Psoas muscle (tissue), 8 donors: ENCODE measurements around the gene PGPEP1. TPM values are rescaled to one million over a fixed set of nuclear protein-coding genes. Genes with fewer than 3 reads are reported as not detected.
"Not testable (repeated sequence)": the region's sequence is repeated elsewhere in the genome, so short reads cannot be mapped to it uniquely, and the experiment has no call there.

Experiments
- ATAC-seq, 4 donors: fragments of 200-7000 bp; cut with Tn5 transposase; one replicate each; pipeline ENCODE4 v1.9.1; 2020; ENCODE audit warnings: moderate library complexity in 3 of 4, mild to moderate bottlenecking in 2 of 4
- DNase-seq, 2 donors: peaks; one replicate each; pipeline ENCODE4 v3.0.0-alpha.2; 2020
- H3K27ac ChIP-seq: fragments of 200-600 bp; one replicate; pipeline ENCODE4 v1.8.0; 2022
- H3K27me3 ChIP-seq, 3 donors: fragments of 200-600 bp in 1 of 3; one replicate each; pipeline versions ENCODE4 v1.6.1 to v1.8.0; 2013 to 2022; ENCODE audit warnings: low read length in 2 of 3, mild to moderate bottlenecking in 2 of 3, moderate library complexity in 1 of 3; ENCODE audit not compliant: insufficient read depth in 3 of 3
- H3K36me3 ChIP-seq, 2 donors: fragments of 200-600 bp in 1 of 2; one replicate each; pipeline versions ENCODE4 v1.6.1 to v1.8.0; 2013 to 2022; ENCODE audit warnings: low read depth in 1 of 2, mild to moderate bottlenecking in 1 of 2, moderate library complexity in 1 of 2; ENCODE audit not compliant: insufficient read depth in 1 of 2
- H3K4me1 ChIP-seq: fragments of 200-600 bp; one replicate; pipeline ENCODE4 v1.8.0; 2022
- H3K4me3 ChIP-seq: fragments of 200-600 bp; one replicate; pipeline ENCODE4 v1.8.0; 2022; ENCODE audit warnings: mild to moderate bottlenecking
- H3K9me3 ChIP-seq: fragments of 200-600 bp; one replicate; pipeline ENCODE4 v1.8.0; 2022
- CTCF ChIP-seq: fragments of 200-600 bp; IDR thresholded peaks from one replicate; pipeline ENCODE4 v1.8.0; 2022; ENCODE audit warnings: antibody characterized with exemption
- WGBS, 3 donors: extraction: QIAGEN DNeasy Blood & Tissue Kit; methylation state at CpG; one replicate each; pipeline versions ENCODE4 v1.1.6 to v1.1.7; 2013; 5-methylcytosine and 5-hydroxymethylcytosine counted together
- intact Hi-C, 2 donors: fragments of 100-400 bp; cut with DNase I; formaldehyde crosslinking; loops; one replicate each; pipeline versions ENCODE4 v1.11.0 to v1.14.2; 2022
- polyA plus RNA-seq, 3 donors: library from polyadenylated mRNA; stranded (reverse); fragments of 200-250 nt; gene quantifications; one replicate each; pipeline ENCODE4 v1.2.3, GENCODE V29; 2013
- total RNA-seq, 4 donors: library from RNA; stranded (reverse); fragmentation: NEBNext Ultra II Directional in 2 of 4; extraction: Animal tissue kit (Norgen Biotek cat#: 25700) in 2 of 4; gene quantifications; one replicate each; pipeline versions ENCODE4 v1.2.1 to v1.2.4, GENCODE V29; 2021 to 2023
- donor health status: healthy with polysubstance abuse.
- donor health status: DM: no; HTN: no; CAD: no; lungs with moderate emphysema.
- donor health status: Bipolar disorder and iron deficiency.
- donor health status: healthy.
- donor health status: DM: yes; HTN: yes; CAD: no.
- donor health status: DM: no; HTN: no; CAD: no.
- donor health status: DM: no; HTN: no; CAD: no.
- donor health status: DM: yes; HTN: yes; CAD: no.

The PGPEP1 gene
- total and polyA plus RNA-seq, 7 donors: 8.0 to 47.8 (median 18.3) TPM

GRCh38 chr19:18321734-18322102, 18.7 kb upstream of the PGPEP1 start:
- Histone ChIP-seq H3K9me3 (no peaks in the 10 kb centered on the region), H3K4me3 (peak overlapping the region; percentile 85), H3K27me3 (no peaks in the 10 kb centered on the region), H3K4me1 (peaks cover 38% of the 10 kb centered on the region), H3K27ac (peak overlapping the region; percentile 89), H3K36me3 (no peaks in the 10 kb centered on the region)
- intact Hi-C loops: loop anchor here in 1 of 2 donors (2.0 kb wide), 2 partner anchors 15 to 117 kb away; partner anchors contain the start of gene RAB3A
- DNase-seq: no peak
- TF ChIP-seq CTCF: no peak
- no peak for ATAC-seq
- WGBS, 3 donors: 40 to 48% (median 46%) methylated on average over 9 of the region's 9 CpGs

- no peaks in the 10 kb centered on the region for H3K9me3 ChIP-seq
- WGBS, 3 donors: 1 to 5% (median 4%) methylated on average over 7 of the region's 7 CpGs
- H3K4me1 ChIP-seq: peaks cover 38% of the 10 kb centered on the region
- no peak for TF ChIP-seq CTCF
- no peaks in the 10 kb centered on the region for H3K36me3 ChIP-seq
- ATAC-seq (no peak), DNase-seq (peak in 1 of 2 donors; percentile 49)
- H3K4me3 ChIP-seq: peak overlapping the region; percentile 85
- intact Hi-C loops: loop anchor here in 1 of 2 donors (2.0 kb wide), 1 partner anchor 118 kb away; the partner anchor contains the start of gene RAB3A
- no peaks in the 10 kb centered on the region for H3K27me3 ChIP-seq
- peak overlapping the region; percentile 89 for H3K27ac ChIP-seq
Observed at GRCh38 chr19:18322318-18322758, 18.1 kb upstream of the PGPEP1 start.

- 0% methylated on average over 65 to 75 of the region's 75 CpGs for WGBS, 3 donors
- H3K27ac ChIP-seq: peak within 1 kb of the TSS; percentile 89
Observed at GRCh38 chr19:18322759-18323460, 17.5 kb upstream of the PGPEP1 start, which contains the start of gene LSM4. Gene LSM4 (minus strand): TSS chr19:18323076. CDS start chr19:18323020, 56 bp downstream.

GRCh38 chr19:18324373-18324731, 16.0 kb upstream of the PGPEP1 start:
- Histone ChIP-seq H3K4me1 (peaks cover 43% of the 10 kb centered on the region), H3K27ac (peak overlapping the region; percentile 89)
- H3K27me3 ChIP-seq, intact Hi-C loops, H3K9me3 ChIP-seq, H3K4me3 ChIP-seq, H3K36me3 ChIP-seq: not testable (repeated sequence)
- DNase-seq (peak in 1 of 2 donors; percentile 69), ATAC-seq (peak in 3 of 4 donors; percentile 11 to 40 (median 17))
- 20 to 26% (median 22%) methylated on average over 6 of the region's 6 CpGs for WGBS, 3 donors

More at GRCh38 chr19:18322759-18323460, 17.5 kb upstream of the PGPEP1 start, which contains the start of gene LSM4:
- peak; percentile 93 to 97 (median 96) for ATAC-seq
- peak; percentile 99 for DNase-seq
- Histone ChIP-seq H3K4me3 (peak within 1 kb of the TSS; percentile 85), H3K36me3 (no peaks in the 10 kb centered on the region), H3K27me3 (no peaks in the 10 kb centered on the region), H3K9me3 (no peaks in the 10 kb centered on the region), H3K4me1 (peaks cover 38% of the 10 kb centered on the region)
- intact Hi-C loops: loop anchor here (1.0 to 2.0 kb wide), 2 partner anchors 44 to 118 kb away; partner anchors contain the start of gene RAB3A (in 1 of the 2)
- TF ChIP-seq CTCF: peak; percentile 25

GRCh38 chr19:18326772-18327171, 13.6 kb upstream of the PGPEP1 start:
- WGBS, 3 donors: 91 to 96% (median 92%) methylated on average over 5 of the region's 5 CpGs
- intact Hi-C loops: no loop called here

More at GRCh38 chr19:18326772-18327171, 13.6 kb upstream of the PGPEP1 start:
- Histone ChIP-seq H3K4me3 (no peak overlapping the region), H3K27ac (no peak overlapping the region), H3K27me3 (no peaks in the 10 kb centered on the region), H3K36me3 (no peaks in the 10 kb centered on the region), H3K9me3 (no peaks in the 10 kb centered on the region), H3K4me1 (peaks cover 31% of the 10 kb centered on the region)
- ATAC-seq: no peak
- TF ChIP-seq CTCF: no peak
- no peak for DNase-seq
